Limb (tissue), 2 donors: ENCODE data around the gene CENPC.
"Not testable (repeated sequence)": the region's sequence is repeated elsewhere in the genome, so short reads cannot be mapped to it uniquely, and the experiment has no call there.

Source experiments
- DNase-seq, 2 donors: peaks; one replicate each; pipeline ENCODE4 v3.0.0-alpha.2; 2016; ENCODE audit errors: extremely low spot score in 2 of 2

The CENPC gene

DNA sequence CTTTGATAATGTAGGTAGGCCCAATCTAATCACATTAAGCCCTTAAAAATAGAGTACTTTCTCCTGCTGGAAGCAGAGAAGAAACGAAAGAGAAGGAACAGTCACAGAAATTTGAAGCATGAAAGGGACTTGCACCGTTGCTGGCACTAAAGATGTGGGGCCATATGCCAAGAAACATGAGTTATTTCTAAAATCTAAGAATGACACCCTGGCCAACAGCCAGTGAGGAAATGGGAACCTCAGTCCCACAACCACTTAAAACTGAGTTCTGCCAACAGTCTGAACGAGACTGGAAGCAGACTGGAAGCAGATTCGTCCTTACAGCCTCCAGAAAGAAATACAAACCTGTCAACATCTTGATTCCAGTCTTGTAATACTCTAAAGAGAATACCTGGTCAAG lies 70.1 kb downstream of the CENPC start:
- DNase-seq = no peak

GRCh38 chr4:67470871-67471270 lies 74.4 kb downstream of the CENPC start:
- DNase-seq = no peak

GRCh38 chr4:67468830-67469229 lies 76.5 kb downstream of the CENPC start:
- DNase-seq = no peak

- DNase-seq = no peak
Measured at GRCh38 chr4:67466751-67467150, 78.6 kb downstream of the CENPC start.

- DNase-seq = no peak
Measured at GRCh38 chr4:67465763-67466052, 79.6 kb downstream of the CENPC start.

DNA sequence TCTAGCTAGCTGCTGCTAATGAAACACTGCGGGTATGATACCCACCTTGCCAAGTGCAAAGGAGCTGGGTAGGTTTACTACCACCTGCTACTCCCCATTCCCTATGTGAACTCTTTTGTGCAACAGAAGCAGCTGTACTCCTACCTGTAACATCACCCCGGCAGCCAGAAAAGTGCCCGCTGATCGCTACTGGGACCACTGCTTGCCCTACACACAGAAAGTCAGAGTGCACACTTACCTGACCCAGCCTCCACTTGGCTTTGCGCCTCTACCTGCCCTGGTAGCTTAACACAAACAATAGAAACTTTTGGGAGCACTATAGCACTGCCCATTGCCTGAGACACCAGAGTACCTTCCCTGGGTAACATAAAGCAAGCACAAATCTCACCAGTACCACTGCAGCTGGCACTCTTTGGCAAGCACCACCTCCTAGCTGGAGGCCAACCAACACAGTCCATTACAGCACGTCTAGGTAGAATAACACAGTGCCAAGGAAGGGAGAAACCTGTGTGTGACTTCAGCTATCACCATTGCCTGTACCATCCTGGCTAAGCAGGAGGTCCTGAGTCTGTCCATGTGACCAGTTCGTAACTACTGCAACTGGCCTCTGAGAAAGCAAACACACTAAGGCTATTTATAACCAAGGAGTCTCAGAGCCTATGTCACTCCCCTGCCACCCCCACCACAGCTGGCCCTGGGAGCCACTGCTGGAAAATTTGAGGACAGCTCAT lies 80.1 kb downstream of the CENPC start:
- no peak for DNase-seq

GRCh38 chr4:67460574-67460973 lies 84.7 kb downstream of the CENPC start:
- DNase-seq = no peak

DNA sequence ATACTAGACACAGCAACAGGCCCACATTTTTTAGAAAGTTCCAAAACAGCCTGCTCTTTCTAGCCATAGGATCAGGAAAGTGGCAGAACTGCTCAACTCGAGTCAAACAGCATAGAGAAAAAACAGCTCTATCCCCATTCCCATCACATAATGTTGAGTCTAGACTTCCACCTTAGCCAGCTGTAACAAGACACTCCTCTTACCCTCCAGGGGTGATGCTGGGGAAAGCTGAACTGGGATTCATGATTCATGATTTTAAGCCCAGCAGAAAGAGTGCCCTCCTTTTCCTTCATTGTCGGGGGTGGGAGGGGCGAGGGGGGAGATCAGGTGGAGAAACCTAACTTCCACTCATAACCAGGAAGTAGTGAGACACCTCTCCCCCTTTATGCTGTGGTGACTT lies 86.1 kb downstream of the CENPC start:
- no peak for DNase-seq

DNA sequence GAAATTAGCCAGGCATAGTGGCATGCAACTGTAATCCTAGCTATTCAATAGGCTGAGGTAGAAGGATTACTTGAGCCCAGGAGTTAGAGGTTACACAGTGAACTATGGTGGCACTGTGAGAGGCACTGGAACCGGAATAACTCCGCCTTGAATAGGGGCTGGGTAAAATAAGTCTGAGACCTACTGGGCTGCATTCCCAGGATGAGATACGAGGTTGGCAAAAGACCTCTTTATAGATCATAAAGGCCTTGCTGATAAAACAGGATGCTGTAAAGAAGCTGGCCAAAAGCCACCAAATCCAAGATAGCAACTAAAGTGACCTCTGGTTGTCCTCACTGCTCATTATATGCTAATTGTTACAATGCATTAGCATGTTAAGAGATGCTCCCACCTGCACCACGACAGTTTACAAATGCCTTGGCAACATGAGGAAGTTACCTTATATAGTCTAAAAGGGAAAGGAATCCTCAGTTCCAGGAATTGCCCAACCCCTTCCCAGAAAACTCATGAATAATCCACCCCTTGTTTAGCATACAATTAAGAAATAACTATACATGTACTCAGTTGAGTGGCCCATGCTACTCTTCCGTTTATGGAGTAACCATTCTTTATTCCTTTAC lies 88.6 kb downstream of the CENPC start:
- no peak for DNase-seq

GRCh38 chr4:67452846-67453205 lies 92.5 kb downstream of the CENPC start:
- DNase-seq = not testable (repeated sequence)

- DNase-seq = no peak
Measured at GRCh38 chr4:67452100-67452845, 93.0 kb downstream of the CENPC start.

DNA sequence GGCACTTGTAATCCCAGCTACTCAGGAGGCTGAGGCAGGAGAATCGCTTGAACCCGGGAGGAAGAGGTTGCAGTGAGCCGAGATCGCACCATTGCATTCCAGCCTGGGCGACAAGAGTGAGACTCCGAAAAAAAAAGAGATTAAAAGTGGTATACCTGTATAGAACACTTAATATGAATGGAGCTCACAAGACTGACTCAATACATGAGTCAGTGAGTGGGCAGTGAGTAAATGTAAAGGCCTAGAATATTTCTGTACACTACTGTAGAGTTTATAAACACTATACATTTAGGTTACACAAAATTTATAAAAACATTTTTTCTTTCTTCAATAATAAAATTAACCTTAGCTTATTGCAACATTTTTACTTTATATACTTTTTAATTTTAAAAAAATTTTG lies 93.8 kb downstream of the CENPC start:
- DNase-seq = no peak

GRCh38 chr4:67448621-67449020 lies 96.7 kb downstream of the CENPC start:
- no peak for DNase-seq

DNA sequence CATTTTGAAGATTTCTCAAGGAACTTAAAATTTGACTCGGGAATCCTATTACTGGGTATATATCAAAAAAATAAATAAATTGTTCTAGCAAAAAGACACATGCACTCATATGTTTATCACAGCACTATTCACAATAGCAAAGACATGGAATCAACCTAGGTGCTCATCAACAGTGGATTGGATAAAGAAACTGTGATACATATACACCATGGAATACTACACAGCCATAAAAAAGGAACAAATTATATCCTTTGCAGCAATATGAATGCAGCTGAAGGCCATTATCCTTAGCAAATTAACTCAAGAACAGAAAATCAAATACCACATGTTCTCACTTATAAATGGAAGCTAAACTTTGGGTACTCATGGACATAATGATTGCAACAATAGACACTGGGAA lies 97.4 kb downstream of the CENPC start:
- no peak for DNase-seq

DNA sequence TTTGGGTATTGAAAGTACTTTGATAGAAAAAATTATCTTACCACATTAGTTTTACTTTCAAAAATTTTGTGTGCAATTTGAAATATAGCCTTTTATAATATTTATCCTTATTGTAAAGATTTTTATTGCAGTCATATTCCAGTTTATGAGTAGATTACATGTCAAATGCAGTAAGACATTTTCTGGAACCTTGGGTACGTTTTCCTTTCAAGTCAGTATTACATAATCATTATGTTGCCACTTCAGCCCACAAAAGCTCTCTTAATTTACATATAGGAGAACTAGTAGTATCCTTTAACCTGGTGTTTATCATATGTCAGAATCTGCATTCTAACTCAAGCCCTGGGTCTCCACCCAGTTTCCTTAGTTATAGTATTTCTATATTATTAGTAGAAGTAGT lies 98.5 kb downstream of the CENPC start:
- DNase-seq = no peak

- DNase-seq = not testable (repeated sequence)
Measured at GRCh38 chr4:67445881-67446280, 99.4 kb downstream of the CENPC start.

- no peak for DNase-seq
Measured at GRCh38 chr4:67438975-67439374, 106.3 kb downstream of the CENPC start.

- DNase-seq = no peak
Measured at GRCh38 chr4:67437974-67438713, 107.2 kb downstream of the CENPC start.

GRCh38 chr4:67436742-67437141 lies 108.6 kb downstream of the CENPC start:
- DNase-seq = no peak

GRCh38 chr4:67430989-67431388 lies 114.3 kb downstream of the CENPC start:
- DNase-seq = no peak

DNA sequence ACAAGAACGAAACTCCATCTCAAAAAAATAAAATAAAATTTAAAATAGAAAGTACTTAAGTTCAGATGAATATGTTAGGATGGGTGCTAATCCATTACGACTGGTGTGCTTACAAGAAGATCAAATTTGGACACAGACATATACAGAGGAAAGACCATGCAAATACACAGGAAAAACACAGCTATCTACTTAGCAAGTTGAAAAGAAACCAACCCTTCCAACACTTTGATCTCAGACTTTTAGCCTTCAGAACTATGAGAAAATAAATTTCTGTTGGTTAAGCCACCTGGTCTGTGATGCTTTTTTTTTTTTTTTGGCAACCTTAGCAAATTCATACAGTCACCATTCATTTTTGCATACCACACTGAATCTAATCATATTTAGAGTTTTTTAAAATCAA lies 116.5 kb downstream of the CENPC start:
- DNase-seq = no peak
